Parathyroid adenoma (tissue), 2 donors: ENCODE data around the gene TRIM38.

Experiments used
- H2AFZ ChIP-seq: fragments of 300-600 bp; sonication (generic); one replicate; pipeline ENCODE4 v1.7.0; 2017; ENCODE audit warnings: antibody characterized with exemption, mild to moderate bottlenecking
- H3K27ac ChIP-seq: fragments of 300-600 bp; sonication (generic); one replicate; pipeline ENCODE4 v1.7.0; 2017
- H3K27me3 ChIP-seq: fragments of 300-600 bp; sonication (generic); one replicate; pipeline ENCODE4 v1.7.0; 2017; ENCODE audit warnings: low read length; ENCODE audit not compliant: control insufficient read depth, insufficient read depth
- H3K36me3 ChIP-seq: fragments of 300-600 bp; sonication (generic); one replicate; pipeline ENCODE4 v1.7.0; 2017; ENCODE audit warnings: low read length; ENCODE audit not compliant: control insufficient read depth, insufficient read depth
- H3K4me1 ChIP-seq: fragments of 300-600 bp; sonication (generic); one replicate; pipeline ENCODE4 v1.7.0; 2017; ENCODE audit warnings: control low read depth
- H3K4me2 ChIP-seq: fragments of 300-600 bp; sonication (generic); one replicate; pipeline ENCODE4 v1.7.0; 2017; ENCODE audit warnings: low read length
- H3K4me3 ChIP-seq: fragments of 300-600 bp; sonication (generic); one replicate; pipeline ENCODE4 v1.7.0; 2017; ENCODE audit warnings: low read depth, low read length
- H3K79me2 ChIP-seq: fragments of 300-600 bp; sonication (generic); one replicate; pipeline ENCODE4 v1.7.0; 2017; ENCODE audit warnings: control low read depth
- H3K9ac ChIP-seq: fragments of 300-600 bp; sonication (generic); one replicate; pipeline ENCODE4 v1.7.0; 2017; ENCODE audit warnings: mild to moderate bottlenecking
- H3K9me3 ChIP-seq: fragments of 300-600 bp; sonication (generic); one replicate; pipeline ENCODE4 v1.7.0; 2017; ENCODE audit warnings: low read length; ENCODE audit not compliant: control insufficient read depth
- CTCF ChIP-seq: fragments of 300-600 bp; sonication (generic); IDR thresholded peaks from one replicate; pipeline ENCODE4 v1.7.0; 2017; ENCODE audit warnings: antibody characterized with exemption, mild to moderate bottlenecking
- donor health status: primary hyperparathyroidism.

Gene TRIM38

GRCh38 chr6:25960734-25961133 is 1.9 kb upstream of the TRIM38 start:
- Histone ChIP-seq H3K9me3 (no peaks in the 10 kb centered on the region), H3K27ac (no peak overlapping the region), H3K36me3 (no peaks in the 10 kb centered on the region), H3K79me2 (no peaks in the 10 kb centered on the region), H3K27me3 (no peaks in the 10 kb centered on the region), H3K9ac (no peak overlapping the region), H3K4me1 (no peaks in the 10 kb centered on the region), H3K4me2 (no peak overlapping the region), H3K4me3 (no peak overlapping the region), H2AFZ (no peak overlapping the region)
- TF ChIP-seq CTCF = no peak

DNA sequence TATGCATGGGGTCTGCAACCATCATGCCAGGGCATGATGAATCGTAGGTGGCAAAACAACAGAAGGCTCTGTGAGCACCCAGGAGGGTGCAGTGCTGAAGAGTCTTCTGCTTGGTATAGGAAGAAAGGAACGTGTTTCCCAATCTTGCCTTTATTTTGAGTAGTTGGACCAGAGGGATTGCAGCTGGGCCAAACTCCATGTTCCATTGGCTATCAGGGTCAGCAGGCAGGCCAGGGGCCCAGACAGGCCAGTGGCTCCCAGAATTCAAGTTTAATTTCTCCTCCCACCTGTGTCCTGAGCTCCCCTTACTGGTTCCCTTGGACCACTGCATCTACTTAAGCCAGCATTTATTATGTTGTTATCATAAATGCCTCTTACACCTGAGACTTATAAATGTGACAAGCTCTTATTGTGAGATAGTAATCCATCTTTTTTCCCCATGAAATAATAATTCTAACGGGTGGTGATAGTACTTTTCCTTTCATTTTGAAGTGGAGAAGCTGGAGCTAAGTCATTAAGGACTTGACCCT is 918 bp upstream of the TRIM38 start:
- Histone ChIP-seq H2AFZ (peak overlapping the region; percentile 70), H3K27ac (peak overlapping the region; percentile 83), H3K4me1 (no peaks in the 10 kb centered on the region), H3K4me2 (peak overlapping the region; percentile 74), H3K27me3 (no peaks in the 10 kb centered on the region), H3K4me3 (peak overlapping the region; percentile 63), H3K36me3 (no peaks in the 10 kb centered on the region), H3K9ac (no peak overlapping the region), H3K79me2 (no peaks in the 10 kb centered on the region), H3K9me3 (no peaks in the 10 kb centered on the region)
- no peak for TF ChIP-seq CTCF

DNA sequence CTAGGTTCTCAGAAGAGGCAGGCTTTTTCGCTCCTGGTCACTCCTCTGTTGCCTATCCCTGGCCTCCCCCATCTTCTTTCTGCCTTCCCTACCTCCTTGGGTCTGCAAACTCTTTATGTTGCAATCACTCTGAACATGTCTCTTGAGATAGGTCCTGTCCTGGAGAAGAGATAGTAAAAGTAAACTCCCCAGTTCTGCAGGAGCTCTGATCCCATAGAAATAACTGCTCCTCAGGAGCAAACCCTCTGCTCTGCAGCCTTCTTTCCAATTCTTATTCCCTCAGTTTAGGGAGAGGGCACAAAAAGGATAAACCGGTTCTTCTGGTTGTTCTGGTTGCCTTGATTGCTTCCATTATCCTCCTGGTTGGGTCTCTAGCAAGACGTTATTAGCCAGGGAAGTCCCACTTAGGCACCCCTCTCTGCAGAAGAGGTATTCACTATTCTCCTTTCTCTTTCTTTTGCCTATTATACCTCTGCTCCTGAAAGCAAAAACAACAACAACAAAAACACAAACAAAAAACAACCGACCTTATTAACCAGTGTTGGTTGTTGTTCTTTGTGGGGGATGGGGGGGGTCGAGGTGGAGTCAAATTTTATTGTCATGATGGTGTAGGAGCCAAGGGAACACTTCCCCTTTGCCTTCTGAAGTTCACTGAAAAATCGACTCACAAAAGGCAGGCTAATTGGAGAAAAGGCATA is 973 bp downstream of the TRIM38 start:
- Histone ChIP-seq H3K9me3 (no peaks in the 10 kb centered on the region), H3K27me3 (no peaks in the 10 kb centered on the region), H3K79me2 (no peaks in the 10 kb centered on the region), H3K36me3 (no peaks in the 10 kb centered on the region), H3K4me3 (peak overlapping the region; percentile 36), H3K4me1 (no peaks in the 10 kb centered on the region), H3K27ac (no peak overlapping the region), H2AFZ (peak overlapping the region; percentile 43), H3K9ac (no peak overlapping the region), H3K4me2 (peak overlapping the region; percentile 64)
- no peak for TF ChIP-seq CTCF

- no peak overlapping the region for H3K27ac ChIP-seq
- H3K9me3 ChIP-seq = no peaks in the 10 kb centered on the region
- no peaks in the 10 kb centered on the region for H3K36me3 ChIP-seq
- no peak overlapping the region for H2AFZ ChIP-seq
- no peak for TF ChIP-seq CTCF
- no peaks in the 10 kb centered on the region for H3K27me3 ChIP-seq
- no peaks in the 10 kb centered on the region for H3K4me1 ChIP-seq
- no peak overlapping the region for H3K4me2 ChIP-seq
- H3K4me3 ChIP-seq = no peak overlapping the region
- no peak overlapping the region for H3K9ac ChIP-seq
- H3K79me2 ChIP-seq = no peaks in the 10 kb centered on the region
Observed at GRCh38 chr6:25965058-25965457, 2.5 kb downstream of the TRIM38 start.

DNA sequence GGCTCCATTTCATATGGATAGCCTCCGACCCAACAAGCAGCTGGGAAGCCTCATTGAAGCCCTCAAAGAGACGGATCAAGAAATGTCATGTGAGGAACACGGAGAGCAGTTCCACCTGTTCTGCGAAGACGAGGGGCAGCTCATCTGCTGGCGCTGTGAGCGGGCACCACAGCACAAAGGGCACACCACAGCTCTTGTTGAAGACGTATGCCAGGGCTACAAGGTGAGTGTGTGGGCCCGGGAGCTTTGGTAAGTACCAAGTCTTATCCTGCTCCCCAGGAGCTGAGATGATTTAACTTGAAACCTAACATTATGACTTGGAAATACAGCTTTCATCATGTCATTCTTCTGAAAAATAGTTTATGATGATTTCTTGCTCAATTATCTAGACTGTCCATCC is 4.1 kb downstream of the TRIM38 start:
- no peaks in the 10 kb centered on the region for H3K36me3 ChIP-seq
- no peak for TF ChIP-seq CTCF
- H3K9ac ChIP-seq = no peak overlapping the region
- H2AFZ ChIP-seq = no peak overlapping the region
- H3K79me2 ChIP-seq = no peaks in the 10 kb centered on the region
- H3K9me3 ChIP-seq = no peaks in the 10 kb centered on the region
- H3K4me3 ChIP-seq = no peak overlapping the region
- no peak overlapping the region for H3K27ac ChIP-seq
- no peaks in the 10 kb centered on the region for H3K4me1 ChIP-seq
- no peaks in the 10 kb centered on the region for H3K27me3 ChIP-seq
- no peak overlapping the region for H3K4me2 ChIP-seq
